HepG2 (cell line): ENCODE measurements around the gene TMED9.

Experiments
- ADNP ChIP-seq: sonication (generic); formaldehyde crosslinking; IDR thresholded peaks from 2 replicates; pipeline ENCODE4 v1.4.0; 2020; ENCODE audit warnings: missing genetic modification reagents
- CCAR2 ChIP-seq: fragments of 200-400 bp; formaldehyde crosslinking; optimal IDR thresholded peaks from 2 replicates; pipeline ENCODE3; 2018; ENCODE audit warnings: low read depth, mild to moderate bottlenecking, low read length, moderate library complexity
- ZNF510 ChIP-seq: sonication (generic); formaldehyde crosslinking; IDR thresholded peaks from 2 replicates; pipeline ENCODE4 v1.4.0; 2020; ENCODE audit warnings: low read depth, mild to moderate bottlenecking, missing genetic modification reagents

DNA sequence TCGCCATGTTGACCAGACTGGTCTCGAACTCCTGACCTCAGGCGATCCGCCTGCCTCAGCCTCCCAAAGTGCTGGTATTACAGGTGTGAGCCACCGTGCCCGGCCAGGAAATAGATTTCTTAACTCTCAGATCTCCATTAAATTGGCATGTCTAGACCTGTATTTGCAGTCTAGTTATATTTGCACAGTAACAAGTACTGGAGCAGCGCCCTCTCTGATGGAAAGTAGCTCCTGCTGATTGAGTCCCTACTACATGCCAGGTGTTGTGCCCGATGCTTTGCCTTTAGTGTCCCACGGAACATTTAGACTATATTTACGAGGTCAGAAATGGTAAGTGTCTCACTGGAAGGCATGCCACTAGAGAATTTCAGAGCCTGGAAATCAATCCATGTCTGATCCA, 15.8 kb upstream of the TMED9 start:
- TF ChIP-seq ZNF510 (CRISPR knock-in tag) (no peak), CCAR2 (no peak), ADNP (CRISPR knock-in tag) (no peak)
